DLD1 (cell line): Measurements from ENCODE around the gene VAMP2.

Experiments
- in situ Hi-C: cut with HindIII; loops from 2 replicates; pipeline ENCODE4 v1.10.0; 2017; ENCODE audit warnings: low sequenced_read_pairs

Gene VAMP2, protein sequence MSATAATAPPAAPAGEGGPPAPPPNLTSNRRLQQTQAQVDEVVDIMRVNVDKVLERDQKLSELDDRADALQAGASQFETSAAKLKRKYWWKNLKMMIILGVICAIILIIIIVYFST

DNA sequence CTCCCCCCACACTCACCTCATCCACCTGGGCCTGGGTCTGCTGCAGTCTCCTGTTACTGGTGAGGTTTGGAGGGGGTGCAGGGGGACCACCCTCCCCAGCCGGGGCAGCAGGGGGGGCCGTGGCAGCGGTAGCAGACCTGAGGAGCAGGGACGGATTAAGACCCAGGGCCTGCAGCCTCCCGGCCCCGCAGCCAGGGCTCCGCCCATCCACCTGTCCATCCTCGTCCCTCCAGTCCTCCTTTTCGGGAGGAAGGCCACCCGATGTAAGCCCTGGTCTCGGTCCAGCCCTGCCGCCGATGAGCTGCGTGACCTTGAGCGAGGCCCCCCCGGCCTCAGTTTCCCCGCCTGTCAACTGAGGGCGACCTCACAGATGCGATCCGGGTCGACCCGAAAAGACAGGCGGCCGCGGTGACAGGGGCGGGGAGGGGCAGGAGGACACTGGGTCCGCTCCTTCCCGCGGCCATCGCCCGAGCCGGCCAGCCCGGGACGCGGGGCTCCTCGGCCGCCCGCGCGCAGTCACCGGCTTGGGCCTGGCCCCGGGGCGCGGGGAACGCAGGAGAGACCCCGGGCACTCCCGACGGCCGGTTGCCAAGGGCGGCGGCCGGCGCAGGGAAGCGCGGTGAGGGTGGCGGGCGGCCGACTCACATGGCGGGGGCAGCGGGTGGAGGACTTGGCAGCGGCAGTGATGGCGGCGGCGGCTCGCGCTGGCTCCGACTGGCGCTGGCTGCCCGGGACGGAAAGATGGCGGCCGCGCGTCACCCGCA, at the start of gene VAMP2:
Gene VAMP2, minus strand, starts transcription at position 716 of the 764 bp plus-strand sequence. Its CDS starts 69 bp downstream, at position 647.
- in situ Hi-C loops, result no loop called here

DNA sequence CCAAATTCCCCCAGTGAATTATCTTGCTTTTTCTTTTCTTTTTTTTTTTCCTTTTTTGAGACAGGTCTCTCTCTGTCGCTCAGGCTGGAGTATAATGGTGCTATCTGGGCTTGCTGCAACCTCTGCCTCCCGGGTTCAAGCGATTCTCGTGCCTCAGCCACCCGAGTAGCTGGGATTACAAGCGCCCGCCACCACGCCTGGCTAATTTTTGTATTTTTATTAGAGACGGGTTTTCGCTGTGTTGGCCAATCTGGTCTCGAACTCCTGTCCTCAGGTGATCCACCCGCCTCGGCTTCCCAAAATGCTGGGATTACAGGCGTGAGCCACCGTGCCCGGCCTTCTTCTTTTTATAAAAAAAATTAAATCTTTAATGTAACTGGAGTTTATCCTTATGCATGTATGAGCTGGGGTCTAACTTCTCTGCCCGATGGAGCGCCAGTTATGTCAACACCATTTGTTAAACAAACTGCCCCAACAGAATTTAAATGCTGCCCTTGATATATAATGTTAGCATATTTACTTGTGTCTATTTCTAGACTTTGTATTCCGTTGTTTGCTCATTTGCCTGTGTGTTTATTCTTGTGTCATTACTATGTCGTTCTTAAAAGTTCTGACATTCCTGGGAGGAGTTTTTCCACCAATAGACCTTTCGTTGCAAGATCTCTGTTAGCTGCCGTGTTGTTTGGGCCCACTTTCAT, 48.2 kb upstream of the VAMP2 start:
- in situ Hi-C loops, result no loop called here

DNA sequence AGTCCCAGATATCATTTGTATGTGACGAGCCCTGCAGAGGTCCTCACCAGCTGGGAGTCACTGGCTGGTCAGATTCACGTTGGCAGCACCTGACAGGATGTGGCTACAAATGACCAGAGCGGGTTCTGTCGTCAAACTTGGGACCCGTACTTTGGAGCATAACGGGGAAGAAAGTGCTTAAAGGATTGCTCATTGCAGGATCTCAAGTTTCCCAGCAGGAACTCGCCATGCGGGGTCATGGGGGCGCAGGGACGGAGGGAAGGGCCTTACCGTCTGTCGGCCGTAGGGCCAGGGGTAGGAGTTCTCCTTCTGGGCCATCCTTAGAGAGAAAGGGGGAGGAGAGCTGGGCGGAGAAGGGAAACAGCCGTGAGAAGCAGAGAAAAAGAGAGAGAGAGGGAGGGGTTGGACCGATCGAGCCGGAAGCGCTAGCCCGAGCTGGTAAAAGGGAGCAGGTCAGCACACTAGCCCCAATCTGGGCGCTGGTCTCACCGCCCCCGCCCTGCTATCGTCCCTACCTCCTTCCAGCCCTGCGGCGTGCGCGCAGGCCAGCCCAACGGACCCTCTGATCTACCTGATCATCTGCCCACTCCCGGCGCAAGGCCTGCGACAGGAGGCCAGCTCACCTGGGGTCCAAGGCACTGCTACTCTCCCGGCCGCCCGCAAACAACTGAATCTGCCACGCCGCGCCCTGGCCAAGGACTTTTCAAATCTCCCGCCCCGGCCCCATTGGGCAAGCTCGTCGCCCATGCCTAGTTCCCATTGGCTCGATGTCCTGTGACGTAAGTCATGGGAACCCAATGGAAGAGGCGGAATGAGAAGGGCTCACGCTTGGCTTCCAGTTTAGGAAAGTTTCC, 47.4 kb upstream of the VAMP2 start, which contains the start of gene AURKB:
Gene AURKB, minus strand, starts transcription at position 669 of the 854 bp plus-strand sequence. Its CDS starts 351 bp downstream, at position 318.
- in situ Hi-C loops, result no loop called here

DNA sequence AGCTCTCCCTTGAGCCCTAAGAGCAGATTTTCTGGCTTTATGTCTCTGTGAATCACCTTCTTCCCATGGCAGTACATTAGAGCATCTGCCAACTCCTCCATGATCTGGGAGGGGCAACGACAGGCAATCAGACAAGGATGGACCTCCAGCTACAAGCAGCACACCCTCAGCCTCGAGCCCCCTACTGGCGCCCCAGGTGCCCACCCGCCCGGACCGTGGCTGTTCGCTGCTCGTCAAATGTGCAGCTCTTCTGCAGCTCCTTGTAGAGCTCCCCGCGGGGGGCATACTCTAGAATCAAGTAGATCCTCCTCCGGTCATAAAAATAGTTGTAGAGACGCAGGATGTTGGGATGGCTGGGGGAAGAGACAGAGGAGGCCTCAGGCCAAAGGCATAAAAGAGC, 43.8 kb upstream of the VAMP2 start:
- in situ Hi-C loops, result no loop called here

DNA sequence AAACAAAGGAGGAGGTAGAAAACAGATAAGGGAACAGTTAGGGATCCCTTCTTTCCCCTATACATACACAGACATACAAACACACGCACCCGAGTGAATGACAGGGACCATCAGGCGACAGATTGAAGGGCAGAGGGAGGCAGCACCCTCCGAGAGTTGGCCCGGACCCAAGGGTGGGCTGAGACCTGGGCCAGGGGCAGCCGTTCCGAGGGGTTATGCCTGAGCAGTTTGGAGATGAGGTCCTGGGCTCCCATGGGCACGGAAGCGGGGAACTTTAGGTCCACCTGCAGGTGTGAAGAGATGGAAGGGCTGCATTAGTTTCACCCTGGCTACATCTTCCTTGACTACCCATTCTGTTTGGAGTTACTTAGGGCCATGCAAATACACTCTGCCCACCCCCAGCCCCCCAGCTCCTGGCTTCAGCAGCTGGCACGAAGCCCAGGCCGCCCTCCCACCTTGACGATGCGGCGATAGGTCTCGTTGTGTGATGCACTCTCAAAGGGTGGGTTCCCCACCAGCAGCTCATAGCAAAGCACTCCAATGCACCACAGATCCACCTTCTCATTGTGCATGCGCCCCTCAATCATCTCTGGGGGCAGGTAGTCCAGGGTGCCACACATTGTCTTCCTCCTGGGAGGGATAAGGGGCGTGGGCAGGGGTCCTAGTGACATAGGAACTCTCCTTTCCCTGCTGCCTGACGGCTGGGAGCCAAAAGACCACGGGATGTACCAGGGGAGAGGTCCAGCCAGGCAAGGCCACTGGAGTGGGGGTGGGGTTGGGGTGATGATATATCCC, 42.2 kb upstream of the VAMP2 start:
- in situ Hi-C loops, result no loop called here

DNA sequence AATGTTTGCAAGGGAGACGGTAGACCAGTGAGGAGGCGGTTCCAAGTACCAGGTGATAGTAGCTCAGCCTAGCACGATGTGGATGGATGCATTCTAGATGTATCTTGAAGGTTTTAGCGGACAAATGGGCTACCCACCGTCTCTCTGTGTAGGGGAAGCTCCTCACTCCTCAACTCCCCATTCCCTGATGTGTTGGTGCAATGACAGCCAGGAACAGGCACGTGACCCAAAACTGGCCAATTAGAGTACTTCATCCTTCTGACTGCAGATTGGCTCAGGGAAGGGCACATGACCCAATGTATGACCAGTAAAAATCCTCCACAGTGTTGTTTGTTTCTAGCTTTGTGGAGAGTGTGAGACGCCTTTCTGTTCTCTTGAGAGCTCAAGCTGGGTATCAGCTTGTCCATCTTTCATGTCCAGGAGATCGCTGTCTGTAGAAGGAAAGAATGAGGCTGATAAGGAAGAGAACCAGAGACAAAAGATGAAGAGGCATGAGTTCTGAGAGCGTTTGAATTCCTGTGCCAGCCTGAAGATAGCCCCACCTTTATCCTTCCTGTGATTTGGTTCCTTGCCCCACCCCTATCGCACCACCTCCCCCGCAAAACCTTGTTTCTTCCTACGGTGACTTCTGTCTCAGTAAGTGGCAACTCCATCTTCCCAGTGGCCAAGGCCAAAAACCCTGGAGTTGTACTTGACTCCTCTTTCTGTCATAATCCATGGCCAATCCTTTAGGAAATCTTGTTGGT, 29.5 kb upstream of the VAMP2 start:
- in situ Hi-C loops, result no loop called here

DNA sequence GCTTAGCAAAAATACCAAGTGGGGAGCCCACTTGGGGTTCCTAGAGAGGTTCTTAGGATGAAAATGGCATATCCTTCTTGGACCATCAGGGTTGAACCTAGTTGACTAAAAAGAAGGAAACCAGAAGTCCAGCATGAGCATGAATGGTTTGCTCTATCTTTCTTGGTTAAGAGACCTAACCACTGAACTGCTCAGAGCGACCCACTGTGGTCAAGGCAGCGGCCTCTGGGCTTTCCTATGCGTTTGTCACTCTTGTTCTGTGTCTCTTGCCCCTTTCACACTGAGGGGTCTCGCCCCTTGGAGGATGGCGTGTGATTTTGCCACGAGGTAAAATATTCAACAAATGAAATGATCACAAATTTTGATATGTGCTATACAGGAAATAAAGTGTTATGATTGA, 27.8 kb upstream of the VAMP2 start:
- in situ Hi-C loops, result no loop called here

DNA sequence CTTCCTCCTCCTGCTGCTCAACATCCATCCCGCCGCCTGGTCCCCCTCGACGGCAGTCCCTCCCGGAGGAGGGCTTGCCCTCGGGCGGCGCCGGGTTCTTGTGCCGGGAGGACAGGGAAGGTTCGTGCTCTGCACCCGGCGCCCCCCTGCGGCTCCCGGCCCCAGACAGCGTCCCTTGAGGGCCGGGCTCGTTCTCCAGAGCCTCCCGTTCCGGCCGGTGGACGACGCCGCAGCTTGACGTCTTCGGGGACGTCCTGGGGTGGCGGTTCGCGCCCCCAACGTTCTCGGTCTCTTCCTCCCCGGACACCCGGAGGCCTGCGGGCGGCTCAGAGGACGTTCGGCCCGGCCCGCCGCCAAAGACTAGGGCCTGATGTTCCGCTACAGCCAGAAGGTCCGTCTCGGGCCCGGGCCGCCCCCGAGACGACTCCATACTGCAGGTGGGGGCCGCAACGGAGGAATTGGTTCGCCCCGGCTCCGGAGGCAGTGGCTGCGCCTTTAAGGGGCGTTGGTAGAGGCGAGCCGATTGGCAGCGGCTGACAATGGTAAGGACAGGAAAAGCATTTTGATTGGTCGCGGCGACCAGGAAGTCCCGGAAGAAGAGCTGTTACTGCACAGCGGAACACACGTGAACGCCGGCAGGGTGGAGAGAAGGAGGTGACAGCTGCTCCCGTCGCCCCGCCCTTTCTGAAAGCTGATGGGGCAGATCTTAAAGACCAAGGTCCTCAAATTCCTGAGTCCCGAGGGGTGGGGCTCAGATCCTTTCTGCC, 27.1 kb upstream of the VAMP2 start, which contains the start of gene BORCS6:
Gene BORCS6, minus strand, starts transcription at position 470 of the 767 bp plus-strand sequence. Its CDS starts 40 bp downstream, at position 430.
- in situ Hi-C loops, result no loop called here

DNA sequence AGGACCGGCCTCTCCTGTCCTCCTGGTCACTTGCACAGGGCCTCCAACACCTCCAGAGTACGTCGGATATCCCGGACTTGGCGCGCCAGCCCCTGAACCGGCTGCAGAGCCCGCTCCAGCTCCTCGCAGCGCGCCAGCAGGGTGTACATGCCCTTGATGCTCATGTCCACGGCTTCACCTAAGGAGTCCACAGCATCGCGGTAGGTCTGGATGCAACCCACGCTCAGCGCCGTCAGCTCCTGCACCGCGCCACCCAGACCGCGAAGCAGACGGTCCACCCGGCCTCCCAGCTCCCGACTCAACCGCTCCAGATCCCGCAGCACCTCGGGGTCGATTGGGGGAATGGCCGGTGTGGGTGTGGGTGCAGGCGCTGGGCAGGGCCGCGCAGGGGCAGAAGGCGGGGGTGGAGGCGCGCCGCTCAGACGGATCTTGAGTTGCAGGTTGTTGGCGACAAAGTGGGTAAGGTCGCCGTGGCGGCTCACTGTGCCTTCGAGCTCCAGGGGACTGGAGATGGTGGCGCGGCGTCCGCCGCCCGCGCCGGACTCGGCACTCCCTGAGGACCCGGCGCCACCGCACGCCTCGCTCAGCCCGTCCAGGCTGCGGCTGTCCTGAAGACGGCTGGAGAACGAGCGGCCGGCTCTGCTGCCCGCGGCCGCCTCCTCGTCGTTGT, 26.4 kb upstream of the VAMP2 start:
- in situ Hi-C loops, result no loop called here

DNA sequence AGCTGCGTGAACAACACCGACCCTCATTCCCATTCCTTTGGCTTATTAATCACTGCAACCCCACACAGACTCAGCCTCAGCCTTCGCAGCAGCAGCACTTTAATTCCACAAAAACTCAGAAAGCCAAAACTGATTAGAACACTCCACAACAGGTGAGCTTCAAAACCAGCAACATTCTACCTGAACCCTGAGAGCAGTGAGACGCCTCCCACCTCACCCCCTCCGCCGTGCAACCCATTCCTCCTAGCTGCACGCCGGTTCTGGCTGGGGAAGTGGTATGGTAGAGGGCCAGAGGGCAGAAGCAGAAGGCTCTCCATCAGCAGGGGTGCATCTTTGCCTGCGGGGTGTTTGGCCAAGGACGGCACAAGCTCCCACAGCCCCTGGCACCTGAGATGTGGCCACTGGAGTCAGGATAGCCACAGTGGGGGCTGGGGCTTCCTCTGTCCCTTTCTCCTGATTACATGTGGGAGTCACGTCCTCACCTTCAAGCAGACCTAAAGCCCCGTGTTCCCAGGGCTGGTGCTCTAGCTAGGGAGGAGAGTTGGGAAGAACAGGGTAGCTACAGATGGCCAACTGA, 25.6 kb upstream of the VAMP2 start:
- in situ Hi-C loops, result no loop called here

DNA sequence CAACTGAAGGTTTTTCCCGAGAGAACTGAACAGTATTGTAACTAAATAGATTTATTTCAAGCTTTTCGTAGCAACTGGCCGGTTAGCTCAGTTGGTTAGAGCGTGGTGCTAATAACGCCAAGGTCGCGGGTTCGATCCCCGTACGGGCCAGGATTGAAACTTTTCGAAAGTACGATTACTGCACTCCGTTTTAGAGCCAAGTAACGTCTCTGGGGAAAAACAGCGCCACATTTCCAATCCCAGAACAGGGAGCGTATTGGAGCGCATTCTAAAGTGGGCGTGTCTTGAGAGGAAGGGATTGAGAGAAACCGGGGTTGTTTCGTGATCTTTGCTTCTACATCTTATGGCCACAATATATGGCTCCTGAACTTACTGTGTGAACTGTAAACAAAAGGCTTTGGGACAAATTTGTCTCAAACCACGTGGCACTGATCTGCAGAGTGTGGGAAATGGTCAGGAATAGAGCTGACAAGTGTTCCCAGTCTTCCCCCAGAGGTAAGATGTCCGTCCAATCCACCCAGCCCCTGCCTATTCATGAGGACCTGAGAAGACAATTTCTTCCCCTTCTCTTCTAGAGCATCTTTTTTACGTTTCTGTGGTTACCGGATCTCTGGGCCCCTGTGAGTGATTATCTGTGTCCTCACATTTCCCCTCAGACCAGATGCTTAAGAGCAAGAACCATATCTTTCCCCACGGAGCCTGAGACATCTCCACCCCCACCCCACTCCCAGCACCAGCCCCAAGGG, 24.9 kb upstream of the VAMP2 start:
- in situ Hi-C loops, result no loop called here

DNA sequence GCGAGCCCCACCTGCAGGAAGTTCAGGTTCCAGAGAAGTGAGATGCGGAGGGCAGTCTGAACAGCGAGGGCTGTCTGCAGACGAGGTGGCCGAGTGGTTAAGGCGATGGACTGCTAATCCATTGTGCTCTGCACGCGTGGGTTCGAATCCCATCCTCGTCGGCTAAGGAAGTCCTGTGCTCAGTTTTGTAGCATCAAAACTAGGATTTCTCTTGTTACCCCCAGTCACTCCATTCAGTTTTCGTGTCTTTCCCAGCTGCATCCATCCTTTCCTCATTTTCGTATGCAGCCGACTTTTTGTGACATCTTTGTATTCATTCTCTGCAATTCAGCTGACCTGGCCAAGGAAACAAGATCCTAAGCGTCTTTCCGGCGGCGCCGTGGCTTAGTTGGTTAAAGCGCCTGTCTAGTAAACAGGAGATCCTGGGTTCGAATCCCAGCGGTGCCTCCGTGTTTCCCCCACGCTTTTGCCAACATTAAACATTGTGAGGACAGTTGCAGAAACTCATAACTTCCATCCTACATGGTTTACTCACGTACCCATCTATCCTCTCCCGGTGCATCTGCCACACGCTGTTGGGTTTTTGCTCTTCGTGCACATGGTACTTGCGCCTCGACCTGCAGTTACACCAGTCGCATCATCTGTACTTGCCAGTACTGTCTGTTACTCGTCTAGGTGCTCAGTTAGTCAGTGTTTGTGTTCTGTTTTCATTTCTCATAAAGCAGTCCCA, 24.2 kb upstream of the VAMP2 start:
- in situ Hi-C loops, result no loop called here

DNA sequence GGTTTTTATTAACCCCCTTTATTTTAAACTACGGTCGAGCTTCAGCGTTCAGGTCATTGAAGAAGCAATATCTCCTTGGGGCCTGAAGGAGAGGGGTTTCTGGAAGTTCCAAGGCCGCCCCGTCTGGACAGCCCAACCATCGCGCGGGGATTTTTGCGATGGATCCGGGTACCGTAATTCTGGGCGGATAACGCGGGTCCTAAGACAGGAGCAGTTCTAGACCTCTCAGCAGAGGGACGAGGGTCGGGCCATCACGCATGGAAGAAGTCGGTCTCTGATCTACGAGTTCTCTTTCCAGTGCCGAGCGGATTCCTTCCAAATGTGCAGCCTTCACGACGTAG, 23.7 kb upstream of the VAMP2 start:
- in situ Hi-C loops, result no loop called here

DNA sequence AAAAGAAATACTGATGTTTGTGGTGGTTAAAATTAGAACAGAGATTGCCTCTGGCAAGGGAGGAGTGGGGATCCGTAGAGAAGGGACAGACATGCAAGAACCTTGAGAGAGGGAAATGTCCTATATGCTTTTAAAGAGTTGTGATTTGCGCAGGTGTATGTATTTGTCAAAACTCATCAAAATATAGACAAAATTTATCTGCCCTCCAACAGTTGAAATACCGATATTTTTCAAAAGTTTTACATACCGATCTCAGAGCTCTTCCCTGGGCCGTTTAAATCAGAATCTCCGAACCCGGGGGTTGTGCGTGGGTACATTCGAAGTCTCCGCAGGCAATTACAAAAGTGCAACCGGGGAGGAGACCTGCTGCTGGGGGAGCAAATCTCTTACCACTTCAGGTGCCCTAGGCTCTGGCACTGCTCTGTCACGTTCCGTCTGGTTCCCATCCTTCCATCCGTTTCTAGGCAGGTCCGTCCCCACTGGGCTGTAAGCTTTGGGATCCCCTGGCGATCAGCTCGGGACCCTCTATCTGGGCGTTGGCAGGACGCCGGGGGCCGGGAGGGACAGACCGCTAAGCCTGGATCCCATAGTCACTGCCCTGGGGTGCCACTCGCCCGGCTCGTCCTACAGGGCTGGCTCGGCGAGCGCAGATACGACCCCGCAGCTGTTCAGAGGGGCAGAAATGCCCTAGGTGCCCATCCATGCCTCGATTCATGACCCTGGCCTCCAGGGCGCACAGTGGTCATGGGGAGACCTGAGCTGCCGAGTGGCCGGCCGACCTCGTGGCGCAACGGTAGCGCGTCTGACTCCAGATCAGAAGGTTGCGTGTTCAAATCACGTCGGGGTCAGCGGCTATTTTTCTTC, 23.1 kb upstream of the VAMP2 start:
- in situ Hi-C loops, result no loop called here

DNA sequence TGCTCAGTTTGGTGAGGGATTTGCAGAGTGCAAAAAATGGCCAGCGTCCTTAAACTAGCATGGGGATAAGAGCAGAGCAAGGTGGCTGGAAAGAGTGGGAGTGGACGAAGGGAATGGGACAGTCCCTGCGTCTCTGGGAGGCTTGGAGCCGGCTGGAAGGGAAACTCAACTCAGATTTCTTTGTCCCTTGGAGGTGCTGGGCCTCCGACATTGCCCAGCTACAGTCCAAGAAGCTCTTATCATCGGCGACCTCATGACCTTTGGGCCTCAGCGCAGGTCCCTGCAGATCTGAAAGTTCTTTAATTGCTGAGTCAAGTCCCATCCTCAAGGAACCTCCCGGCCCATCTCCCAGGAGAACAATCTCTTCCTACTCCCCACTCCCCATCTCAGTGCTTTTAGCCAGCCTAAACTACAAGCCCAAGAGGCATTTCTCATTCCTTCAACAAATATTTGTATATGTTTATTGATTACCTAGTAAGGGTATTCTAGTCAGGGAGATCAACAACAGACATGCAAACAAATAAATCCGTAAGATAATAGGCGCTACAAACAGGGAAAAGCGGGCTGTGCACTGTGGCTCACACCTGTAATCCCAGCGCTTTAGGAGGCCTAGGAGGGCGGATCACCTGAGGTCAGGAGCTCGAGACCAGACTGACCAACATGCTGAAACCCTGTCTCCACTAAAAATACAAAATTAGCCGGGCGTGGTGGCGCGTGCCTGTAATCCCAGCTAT, 14.4 kb upstream of the VAMP2 start:
- in situ Hi-C loops, result no loop called here
